Measurements from ENCODE around the gene OGA. TPM values are rescaled to one million over a fixed set of nuclear protein-coding genes. Genes with fewer than 3 reads are reported as not detected.

The OGA gene
- total and polyA plus RNA-seq, 2 donors (not counting 1 experiment from before 2014, with no cell fraction given), result 128 to 418 TPM

DNA sequence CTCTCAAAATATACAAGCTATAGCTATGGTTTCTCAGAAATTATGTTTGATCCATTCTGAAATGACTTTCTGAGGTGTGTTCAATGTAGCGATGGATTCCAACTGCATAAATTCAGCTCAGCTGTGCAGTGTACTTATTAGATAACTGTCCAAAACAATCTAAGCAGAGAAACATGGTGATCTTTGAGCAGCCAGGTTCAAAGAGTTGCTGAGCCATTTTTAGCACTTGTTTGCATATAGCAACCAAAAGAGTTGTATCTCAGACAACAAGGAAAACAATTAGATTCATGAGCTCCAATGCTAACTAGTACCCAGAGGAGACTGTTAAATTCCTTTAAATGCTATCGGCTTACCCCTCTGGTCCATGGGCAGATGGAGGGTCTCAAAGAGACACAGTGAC lies 41.3 kb upstream of the OGA start:
- H4K20me1 ChIP-seq (ENCODE audit: control insufficient read depth, insufficient read depth, low read length, poor library complexity, severe bottlenecking), result peaks cover 19% of the 10 kb centered on the region
- CTCF ChIA-PET, result interaction anchor here (0.5 to 4.8 kb wide), 5 partner anchors 9 to 151 kb away, joined by 3 to 48 read pairs (median 4); no protein-coding TSS in a partner anchor
- DNase-seq (no peak), ATAC-seq (ENCODE audit: low read depth) (no peak)
- no CpG with 5 or more reads among the region's 2 CpGs for WGBS (ENCODE audit: insufficient coverage)
- peaks cover 3% of the 10 kb centered on the region for H3K9me3 Mint-ChIP-seq (ENCODE audit: insufficient read depth)
- H3K27ac Mint-ChIP-seq, result peak overlapping the region; percentile 60
- no peaks in the 10 kb centered on the region for H3K27me3 ChIP-seq (replicated peaks in 1 of 4; ENCODE audit: control extremely low read depth in 1 of 4, control insufficient read depth in 3 of 4, insufficient read depth in 4 of 4, low read length in 3 of 4)
- no peak overlapping the region for H2AFZ ChIP-seq (ENCODE audit: insufficient read depth, low read depth, low read length, poor library complexity, severe bottlenecking)
- TF ChIP-seq CTCF (IDR thresholded peaks at IDR 0.05) (no peak), EZH2 (IDR thresholded peaks at IDR 0.05; ENCODE audit: borderline replicate concordance, insufficient read depth, low read depth, low read length, poor library complexity, severe bottlenecking) (no peak)
- no peaks in the 10 kb centered on the region for H3K27me3 Mint-ChIP-seq
- H3K9ac ChIP-seq (ENCODE audit: low read length), result no peak overlapping the region
- H3K4me1 Mint-ChIP-seq, result peaks cover 24% of the 10 kb centered on the region
- intact Hi-C loops (cut with micrococcal nuclease), result no loop called here
- H3K4me3 Mint-ChIP-seq, result peak overlapping the region; percentile 35
- H3K9me3 ChIP-seq (ENCODE audit: control extremely low read depth in 1 of 3, control insufficient read depth in 2 of 3, insufficient read depth in 1 of 3, low read length in 2 of 3), result peaks cover 3 to 10% (median 5%) of the 10 kb centered on the region in 3 donors
- peaks cover 10 to 14% of the 10 kb centered on the region in 2 donors for H3K4me1 ChIP-seq (ENCODE audit: control insufficient read depth in 2 of 2, insufficient read depth in 2 of 2, low read length in 2 of 2)
- no peak overlapping the region for H3K4me3 ChIP-seq (ENCODE audit: control extremely low read depth in 1 of 5, extremely low read depth in 1 of 5, insufficient read depth in 1 of 5, low read depth in 2 of 5, low read length in 4 of 5)
- H3K4me2 ChIP-seq (replicated peaks; ENCODE audit: low read depth, low read length, poor library complexity, severe bottlenecking), result peak overlapping the region; percentile 1
- peaks cover 0 to 1% of the 10 kb centered on the region in 2 experiments for H3K36me3 ChIP-seq (replicated peaks in 1 of 2; ENCODE audit: control extremely low read depth in 1 of 2, control insufficient read depth in 1 of 2, extremely low read depth in 1 of 2, insufficient read depth in 2 of 2, low read length in 1 of 2)
- POLR2A ChIA-PET, result no interaction called here
- H3K27ac ChIP-seq (ENCODE audit: low read length in 2 of 2), result peak overlapping the region; percentile 47 to 52
- H3K79me2 ChIP-seq (ENCODE audit: control insufficient read depth, insufficient read depth, low read length), result peaks cover 44% of the 10 kb centered on the region

- Mint-ChIP-seq H3K27ac (peak overlapping the region; percentile 73), H3K27me3 (no peaks in the 10 kb centered on the region), H3K4me3 (peak overlapping the region; percentile 35), H3K4me1 (peaks cover 21% of the 10 kb centered on the region), H3K9me3 (ENCODE audit: insufficient read depth) (peaks cover 3% of the 10 kb centered on the region)
- Histone ChIP-seq H2AFZ (ENCODE audit: insufficient read depth, low read depth, low read length, poor library complexity, severe bottlenecking) (no peak overlapping the region), H3K27ac (ENCODE audit: low read length in 2 of 2) (peak overlapping the region; percentile 47 to 52), H3K4me3 (ENCODE audit: control extremely low read depth in 1 of 5, extremely low read depth in 1 of 5, insufficient read depth in 1 of 5, low read depth in 2 of 5, low read length in 4 of 5) (no peak overlapping the region), H3K9ac (ENCODE audit: low read length) (peak overlapping the region; percentile 8), H3K36me3 (replicated peaks in 1 of 2; ENCODE audit: control extremely low read depth in 1 of 2, control insufficient read depth in 1 of 2, extremely low read depth in 1 of 2, insufficient read depth in 2 of 2, low read length in 1 of 2) (peaks cover 0 to 1% of the 10 kb centered on the region in 2 experiments), H3K4me2 (replicated peaks; ENCODE audit: low read depth, low read length, poor library complexity, severe bottlenecking) (peak overlapping the region; percentile 13), H4K20me1 (ENCODE audit: control insufficient read depth, insufficient read depth, low read length, poor library complexity, severe bottlenecking) (peaks cover 24% of the 10 kb centered on the region), H3K4me1 (ENCODE audit: control insufficient read depth in 2 of 2, insufficient read depth in 2 of 2, low read length in 2 of 2) (peaks cover 10 to 14% of the 10 kb centered on the region in 2 donors), H3K79me2 (ENCODE audit: control insufficient read depth, insufficient read depth, low read length) (peaks cover 44% of the 10 kb centered on the region), H3K27me3 (replicated peaks in 1 of 4; ENCODE audit: control extremely low read depth in 1 of 4, control insufficient read depth in 3 of 4, insufficient read depth in 4 of 4, low read length in 3 of 4) (no peaks in the 10 kb centered on the region), H3K9me3 (ENCODE audit: control extremely low read depth in 1 of 3, control insufficient read depth in 2 of 3, insufficient read depth in 1 of 3, low read length in 2 of 3) (peaks cover 3 to 10% (median 5%) of the 10 kb centered on the region in 3 donors)
- no peak for TF ChIP-seq CTCF (IDR thresholded peaks at IDR 0.05)
- TF ChIP-seq EZH2 (IDR thresholded peaks at IDR 0.05; ENCODE audit: borderline replicate concordance, insufficient read depth, low read depth, low read length, poor library complexity, severe bottlenecking), result no peak
- ChIA-PET POLR2A (no interaction called here), CTCF (interaction anchor here (0.5 to 4.8 kb wide), 5 partner anchors 10 to 151 kb away, joined by 3 to 48 read pairs (median 4); no protein-coding TSS in a partner anchor)
- no peak for ATAC-seq (ENCODE audit: low read depth)
- no peak for DNase-seq
- intact Hi-C loops (cut with micrococcal nuclease), result no loop called here
- 88% methylated on average over 1 of the region's 3 CpGs for WGBS (ENCODE audit: insufficient coverage)
These were observed 40.7 kb upstream of the OGA start for GRCh38 chr10:101858723-101859500.

Data from B cell (primary cell).